Stomach smooth muscle (tissue), 2 donors: Measurements from ENCODE around the gene PLCXD1.
"Not testable (repeated sequence)": the region's sequence is repeated elsewhere in the genome, so short reads cannot be mapped to it uniquely, and the experiment has no call there.

Experiments used
- H3K27ac ChIP-seq: one replicate; pipeline ENCODE4 v1.7.0; 2013; ENCODE audit warnings: mild to moderate bottlenecking, low read length, inconsistent platforms
- H3K27me3 ChIP-seq, 2 donors: one replicate each; pipeline ENCODE4 v1.7.0; 2013; ENCODE audit warnings: low read length in 2 of 2; ENCODE audit not compliant: insufficient read depth in 2 of 2, control insufficient read depth in 1 of 2
- H3K36me3 ChIP-seq, 2 donors: one replicate each; pipeline ENCODE4 v1.7.0; 2013; ENCODE audit warnings: low read length in 2 of 2; ENCODE audit not compliant: control insufficient read depth in 2 of 2, insufficient read depth in 2 of 2
- H3K4me1 ChIP-seq: one replicate; pipeline ENCODE4 v1.7.0; 2013; ENCODE audit warnings: low read length; ENCODE audit not compliant: control insufficient read depth, insufficient read depth
- H3K4me3 ChIP-seq, 2 donors: one replicate each; pipeline ENCODE4 v1.7.0; 2013; ENCODE audit warnings: low read length in 2 of 2
- H3K9ac ChIP-seq, 2 donors: one replicate each; pipeline ENCODE4 v1.7.0; 2013; ENCODE audit warnings: low read length in 2 of 2, mild to moderate bottlenecking in 1 of 2
- H3K9me3 ChIP-seq, 2 donors: one replicate each; pipeline ENCODE4 v1.7.0; 2013; ENCODE audit warnings: low read length in 2 of 2; ENCODE audit not compliant: control insufficient read depth in 2 of 2
- donor health status: healthy.
- donor health status: Pancreatic carcinoma.

PLCXD1 gene

DNA sequence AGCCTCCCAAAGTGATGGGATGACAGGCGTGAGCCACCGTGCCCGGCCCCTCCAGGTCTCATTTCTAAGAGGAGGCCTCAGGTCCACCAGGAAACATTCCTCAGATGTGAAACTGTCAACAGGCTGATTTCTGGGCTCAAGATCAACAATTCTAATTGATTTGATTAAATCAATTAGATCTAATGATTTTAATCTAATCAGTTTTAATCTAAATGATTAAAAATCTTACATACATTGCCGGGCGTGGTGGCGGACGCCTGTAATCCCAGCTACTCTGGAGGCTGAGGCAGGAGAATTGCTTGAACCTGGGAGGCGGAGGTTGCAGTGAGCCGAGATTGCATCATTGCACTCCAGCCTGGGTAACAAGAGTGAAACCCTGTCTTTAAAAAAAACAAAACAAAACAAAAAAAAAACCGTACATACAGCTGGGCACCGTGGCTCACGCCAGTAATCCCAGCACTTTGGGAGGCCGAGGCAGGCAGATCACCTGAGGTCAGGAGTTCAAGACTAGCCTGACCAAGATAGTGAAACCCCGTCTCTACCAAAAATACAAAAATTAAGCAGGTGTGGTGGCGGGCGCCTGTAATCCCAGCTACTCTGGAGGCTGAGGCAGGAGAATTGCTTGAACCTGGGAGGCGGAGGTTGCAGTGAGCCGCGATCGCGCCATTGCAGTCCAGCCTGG, 960 bp downstream of the PLCXD1 start:
- not testable (repeated sequence) for H3K4me3 ChIP-seq, H3K9ac ChIP-seq, H3K27ac ChIP-seq, H3K27me3 ChIP-seq, H3K36me3 ChIP-seq, H3K9me3 ChIP-seq, H3K4me1 ChIP-seq

DNA sequence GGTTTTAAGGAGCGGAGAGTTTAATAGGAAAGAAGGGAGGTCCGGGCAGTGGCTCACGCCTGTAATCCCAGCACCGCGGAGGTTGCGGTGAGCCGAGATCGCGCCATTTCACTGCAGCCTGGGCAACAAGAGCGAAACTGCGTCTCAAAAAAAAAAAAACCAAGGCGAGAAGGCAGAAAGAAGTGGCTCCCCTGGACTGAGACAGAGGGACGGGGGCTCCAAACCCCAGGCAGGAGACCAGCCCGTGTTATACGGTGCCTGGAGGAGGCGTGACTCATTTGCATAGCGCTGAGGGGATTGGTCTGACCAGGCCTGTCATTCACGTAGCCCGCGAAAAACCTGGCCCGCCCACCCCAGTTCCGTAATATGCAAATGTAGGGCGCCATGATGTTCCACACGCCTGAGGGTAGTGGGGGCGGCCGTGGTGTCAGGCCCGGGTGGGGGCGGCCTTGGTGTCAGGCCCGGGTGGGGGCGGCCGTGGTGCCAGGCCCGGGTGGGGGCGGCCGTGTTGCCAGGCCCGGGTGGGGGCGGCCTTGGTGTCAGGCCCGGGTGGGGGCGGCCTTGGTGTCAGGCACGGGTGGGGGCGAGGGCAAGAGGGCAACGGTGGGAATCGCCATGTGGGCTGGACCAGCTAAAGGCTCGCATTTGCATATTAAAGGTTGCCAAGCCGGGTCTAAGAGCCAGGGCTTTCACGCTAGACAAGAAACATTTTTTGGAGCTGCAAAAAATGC, 2.1 kb downstream of the PLCXD1 start:
- no peak overlapping the region for H3K27ac ChIP-seq

DNA sequence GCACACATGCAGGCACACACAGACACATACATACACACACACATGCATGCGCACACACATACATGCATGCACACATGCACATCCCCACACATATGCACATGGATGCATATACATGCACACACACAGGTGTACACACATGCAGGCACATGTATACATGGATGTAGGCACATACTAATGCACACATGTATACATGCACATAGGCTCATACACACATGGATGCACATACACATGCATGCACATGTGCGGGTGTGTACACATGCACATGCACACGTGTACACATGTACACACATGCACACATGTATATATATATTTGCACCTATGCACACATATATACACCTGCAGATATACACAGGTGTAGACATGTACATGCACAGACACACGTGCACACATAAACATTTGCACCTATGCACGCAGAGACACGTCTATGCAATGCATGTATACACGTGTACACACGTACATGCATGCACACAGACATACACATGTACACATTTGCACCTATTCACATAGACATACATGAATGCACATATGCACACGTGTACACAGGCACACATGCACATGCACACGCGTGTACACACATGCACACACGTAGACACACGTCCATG, 4.0 kb downstream of the PLCXD1 start:
- Histone ChIP-seq H3K9ac (no peak overlapping the region), H3K4me1 (peaks cover 3% of the 10 kb centered on the region), H3K4me3 (no peak overlapping the region), H3K36me3 (peaks cover 6 to 10% of the 10 kb centered on the region in 2 donors), H3K27me3 (no peaks in the 10 kb centered on the region), H3K9me3 (no peaks in the 10 kb centered on the region), H3K27ac (no peak overlapping the region)

More for the DNA sequence above, 2.1 kb downstream of the PLCXD1 start:
- Histone ChIP-seq H3K9me3 (no peaks in the 10 kb centered on the region), H3K27me3 (no peaks in the 10 kb centered on the region), H3K9ac (peak overlapping the region; percentile 57 to 60), H3K4me3 (peak overlapping the region; percentile 84 to 88), H3K36me3 (peaks cover 6 to 8% of the 10 kb centered on the region in 2 donors), H3K4me1 (peaks cover 3% of the 10 kb centered on the region)

DNA sequence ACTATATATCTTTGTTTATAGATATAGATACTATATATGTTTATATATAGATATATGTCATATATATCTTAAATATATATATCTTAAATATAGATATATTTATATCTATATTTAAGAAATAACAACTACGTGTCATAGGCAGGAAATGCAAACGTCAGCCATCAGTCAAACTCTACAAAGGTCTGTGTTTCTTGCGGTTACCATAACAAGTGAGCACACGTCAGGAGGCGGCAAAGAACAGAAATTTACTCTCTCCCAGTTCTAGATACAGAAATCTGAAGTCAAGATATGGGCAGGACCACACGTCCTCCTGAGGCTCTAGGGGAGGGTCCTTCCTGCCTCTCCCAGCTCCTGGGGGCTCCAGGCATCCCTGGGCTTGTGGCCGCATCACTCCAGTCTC, 6.5 kb downstream of the PLCXD1 start:
- Histone ChIP-seq H3K27ac (no peak overlapping the region), H3K4me3 (no peak overlapping the region), H3K4me1 (no peaks in the 10 kb centered on the region), H3K27me3 (no peaks in the 10 kb centered on the region), H3K36me3 (peaks cover 6 to 14% of the 10 kb centered on the region in 2 donors), H3K9ac (no peak overlapping the region), H3K9me3 (no peaks in the 10 kb centered on the region)

DNA sequence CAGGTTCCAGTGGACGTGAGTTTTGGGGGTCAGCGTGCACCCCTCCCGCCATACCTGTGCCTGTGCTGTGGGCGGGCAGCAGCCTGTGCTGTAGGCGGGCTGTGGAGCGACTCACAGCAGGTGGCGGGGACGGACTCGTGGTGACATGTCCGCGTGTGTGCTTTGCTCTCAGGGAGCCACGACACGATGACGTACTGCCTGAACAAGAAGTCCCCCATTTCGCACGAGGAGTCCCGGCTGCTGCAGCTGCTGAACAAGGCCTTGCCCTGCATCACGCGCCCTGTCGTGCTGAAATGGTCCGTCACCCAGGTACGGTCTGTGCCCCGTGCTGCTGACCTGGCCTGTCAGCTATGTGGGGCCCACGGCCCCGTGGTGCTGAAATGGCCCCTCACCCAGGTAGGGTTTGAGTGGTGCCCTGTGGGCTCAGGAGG, 7.4 kb downstream of the PLCXD1 start:
- Histone ChIP-seq H3K36me3 (peaks cover 8 to 16% of the 10 kb centered on the region in 2 donors), H3K9me3 (no peaks in the 10 kb centered on the region)

DNA sequence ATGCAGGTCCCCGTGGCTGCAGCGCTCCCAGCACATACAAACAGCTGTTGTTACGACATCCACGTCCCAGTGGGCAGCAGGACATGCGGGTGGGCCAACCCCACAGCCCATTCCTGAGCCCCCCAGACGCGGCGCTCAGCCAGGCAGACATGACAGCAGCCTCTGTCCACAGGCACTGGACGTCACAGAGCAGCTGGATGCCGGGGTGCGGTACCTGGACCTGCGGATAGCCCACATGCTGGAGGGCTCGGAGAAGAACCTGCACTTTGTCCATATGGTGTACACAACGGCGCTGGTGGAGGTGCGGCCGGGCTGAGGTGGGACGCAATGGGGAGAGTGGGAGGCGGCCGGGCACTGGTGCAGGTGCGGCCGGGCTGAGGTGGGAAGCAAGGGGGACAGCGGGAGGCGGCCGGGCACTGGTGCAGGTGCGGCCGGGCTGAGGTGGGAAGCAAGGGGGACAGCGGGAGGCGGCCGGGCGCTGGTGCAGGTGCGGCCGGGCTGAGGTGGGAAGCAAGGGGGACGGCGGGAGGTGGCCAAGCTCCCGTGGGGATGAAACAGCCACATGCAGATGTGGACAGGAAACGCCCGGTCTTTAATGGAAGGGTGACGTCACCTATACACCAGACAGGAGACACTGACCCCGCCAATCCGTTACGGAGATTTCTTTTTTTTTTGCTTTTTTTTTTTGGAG, 9.4 kb downstream of the PLCXD1 start:
- no peaks in the 10 kb centered on the region for H3K4me1 ChIP-seq
- no peak overlapping the region for H3K27ac ChIP-seq
- peaks cover 3 to 10% of the 10 kb centered on the region in 2 donors for H3K36me3 ChIP-seq
- H3K4me3 ChIP-seq = no peak overlapping the region
- no peaks in the 10 kb centered on the region for H3K27me3 ChIP-seq
- no peaks in the 10 kb centered on the region for H3K9me3 ChIP-seq
- no peak overlapping the region for H3K9ac ChIP-seq

More for the DNA sequence above, 7.4 kb downstream of the PLCXD1 start:
- H3K27ac ChIP-seq = no peak overlapping the region
- H3K27me3 ChIP-seq = no peaks in the 10 kb centered on the region
- H3K4me1 ChIP-seq = no peaks in the 10 kb centered on the region
- no peak overlapping the region for H3K9ac ChIP-seq
- H3K4me3 ChIP-seq = no peak overlapping the region

DNA sequence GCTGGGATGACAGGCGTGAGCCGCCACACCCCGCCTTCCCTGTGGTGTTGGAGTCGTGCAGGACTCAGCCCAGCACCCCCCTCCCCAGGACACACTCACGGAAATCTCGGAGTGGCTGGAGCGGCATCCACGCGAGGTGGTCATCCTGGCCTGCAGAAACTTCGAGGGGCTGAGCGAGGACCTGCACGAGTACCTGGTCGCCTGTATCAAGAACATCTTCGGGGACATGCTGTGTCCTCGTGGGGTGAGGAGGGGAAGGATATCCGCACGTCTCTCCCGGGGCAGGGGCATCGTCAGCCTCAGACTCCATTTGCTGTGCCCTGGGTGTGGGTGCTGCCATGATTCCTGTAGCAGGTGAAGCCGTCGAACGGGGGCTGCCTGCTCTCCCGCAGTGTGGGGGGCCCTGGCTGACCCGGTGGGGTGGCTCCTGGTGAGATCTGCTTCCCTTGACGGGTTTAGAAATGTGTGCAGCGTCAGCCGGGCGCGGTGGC, 10.3 kb downstream of the PLCXD1 start:
- Histone ChIP-seq H3K4me3 (no peak overlapping the region), H3K4me1 (no peaks in the 10 kb centered on the region), H3K9me3 (no peaks in the 10 kb centered on the region), H3K27me3 (no peaks in the 10 kb centered on the region), H3K9ac (no peak overlapping the region), H3K36me3 (peaks cover 3 to 12% of the 10 kb centered on the region in 2 donors), H3K27ac (no peak overlapping the region)

DNA sequence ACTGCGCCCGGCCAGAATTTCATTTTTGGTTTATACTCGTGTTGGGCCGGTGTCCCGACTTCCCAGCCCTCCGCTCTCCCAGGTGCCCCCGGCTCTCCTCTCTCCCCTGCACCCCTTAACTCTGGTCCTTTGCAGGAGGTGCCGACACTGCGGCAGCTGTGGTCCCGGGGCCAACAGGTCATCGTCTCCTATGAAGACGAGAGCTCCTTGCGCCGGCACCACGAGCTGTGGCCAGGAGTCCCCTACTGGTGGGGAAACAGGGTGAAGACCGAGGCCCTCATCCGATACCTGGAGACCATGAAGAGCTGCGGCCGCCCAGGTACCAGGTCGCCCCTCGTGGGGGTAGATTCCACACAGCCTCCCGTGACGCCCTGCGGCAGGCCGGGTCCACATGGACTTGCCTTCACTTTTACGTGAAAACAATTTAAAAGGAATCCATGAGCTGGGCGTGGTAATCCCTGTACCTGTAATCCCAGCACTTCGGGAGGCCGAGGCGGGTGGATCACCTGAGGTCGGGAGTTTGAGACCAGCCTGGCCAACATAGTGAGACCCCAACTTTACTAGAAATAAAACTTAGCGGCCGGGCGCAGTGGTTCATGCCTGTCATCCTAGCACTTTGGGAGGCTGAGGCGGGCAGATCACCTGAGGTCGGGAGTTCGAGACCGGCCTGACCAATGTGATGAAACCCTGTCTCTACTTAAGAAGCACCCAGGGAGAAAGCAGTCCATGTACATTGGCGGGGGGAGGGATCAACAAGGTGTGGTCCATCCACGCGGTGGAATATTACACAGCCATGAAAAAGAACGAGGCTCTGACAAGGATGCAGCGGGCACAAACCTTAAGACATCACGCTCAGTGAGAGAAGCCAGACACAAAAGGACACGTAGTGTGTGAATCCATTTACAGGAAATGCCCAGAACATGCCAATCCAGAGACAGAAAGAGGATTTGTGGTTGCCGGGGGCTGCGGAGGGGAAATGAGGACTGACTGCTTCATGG, 12.0 kb downstream of the PLCXD1 start:
- H3K27ac ChIP-seq = no peak overlapping the region
- H3K36me3 ChIP-seq = peaks cover 3 to 14% of the 10 kb centered on the region in 2 donors
- no peaks in the 10 kb centered on the region for H3K27me3 ChIP-seq
- no peak overlapping the region for H3K4me3 ChIP-seq
- H3K4me1 ChIP-seq = no peaks in the 10 kb centered on the region
- no peak overlapping the region for H3K9ac ChIP-seq
- no peaks in the 10 kb centered on the region for H3K9me3 ChIP-seq

DNA sequence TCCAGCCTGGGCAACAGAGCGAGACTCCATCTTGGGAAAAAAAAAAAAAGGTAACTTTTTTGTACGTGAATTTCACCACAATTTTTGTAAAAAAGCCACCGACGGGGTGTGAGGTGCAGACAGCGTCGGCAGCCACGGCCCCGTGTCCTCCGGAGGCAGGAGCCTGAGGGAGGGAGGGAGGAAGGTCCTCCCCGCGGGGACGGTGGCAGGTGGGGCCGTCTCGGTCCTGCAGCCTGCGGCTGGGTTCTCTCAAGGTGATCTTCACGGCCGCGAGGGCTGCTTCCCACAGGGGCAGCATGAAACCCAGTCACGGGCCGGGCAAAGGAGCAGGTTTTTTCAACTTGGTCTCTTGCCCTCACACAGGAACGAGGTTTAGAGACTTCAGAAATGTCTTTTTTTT, 14.0 kb downstream of the PLCXD1 start:
- H3K4me1 ChIP-seq = no peaks in the 10 kb centered on the region
- H3K36me3 ChIP-seq = peaks cover 3 to 12% of the 10 kb centered on the region in 2 donors
- no peaks in the 10 kb centered on the region for H3K9me3 ChIP-seq
- H3K9ac ChIP-seq = no peak overlapping the region
- H3K27me3 ChIP-seq = no peaks in the 10 kb centered on the region
- no peak overlapping the region for H3K27ac ChIP-seq
- H3K4me3 ChIP-seq = no peak overlapping the region
